Neural progenitor cell (in vitro differentiated cells): ENCODE data around the gene RAB42. TPM values are rescaled to one million over a fixed set of nuclear protein-coding genes. Genes with fewer than 3 reads are reported as not detected.

ENCODE experiments used
- DNase-seq: peaks from one replicate; pipeline ENCODE4 v3.0.0-alpha.2; 2016; ENCODE audit warnings: low spot score
- H2AFZ ChIP-seq: fragments of 200-600 bp; sonication (generic); replicated peaks from 2 replicates; pipeline ENCODE4 v1.6.1; 2016; ENCODE audit warnings: antibody characterized with exemption
- H3F3A ChIP-seq: fragments of 200-600 bp; sonication (generic); 2 replicates; pipeline ENCODE4 v1.6.1; 2016; ENCODE audit warnings: antibody characterized with exemption, low read depth
- H3K27ac ChIP-seq: fragments of 200-600 bp; sonication (generic); 2 replicates; pipeline ENCODE4 v1.5.1; 2016; ENCODE audit warnings: mild to moderate bottlenecking
- H3K27me3 ChIP-seq: fragments of 200-600 bp; sonication (generic); 2 replicates; pipeline ENCODE4 v1.6.1; 2016; ENCODE audit warnings: mild to moderate bottlenecking, moderate library complexity
- H3K36me3 ChIP-seq: fragments of 200-600 bp; sonication (generic); 2 replicates; pipeline ENCODE4 v1.5.1; 2016
- H3K4me1 ChIP-seq: fragments of 200-600 bp; sonication (generic); 2 replicates; pipeline ENCODE4 v1.6.1; 2016; ENCODE audit warnings: mixed run types
- H3K4me2 ChIP-seq: fragments of 200-600 bp; sonication (generic); 2 replicates; pipeline ENCODE4 v1.6.1; 2016
- H3K4me3 ChIP-seq: fragments of 200-600 bp; sonication (generic); 2 replicates; pipeline ENCODE4 v1.5.1; 2016
- H3K79me2 ChIP-seq: fragments of 200-600 bp; sonication (generic); 2 replicates; pipeline ENCODE4 v1.6.1; 2016; ENCODE audit warnings: low read depth
- H3K9ac ChIP-seq: fragments of 200-600 bp; sonication (generic); 2 replicates; pipeline ENCODE4 v1.6.1; 2016
- H3K9me3 ChIP-seq: fragments of 200-600 bp; sonication (generic); 2 replicates; pipeline ENCODE4 v1.5.1; 2016; ENCODE audit warnings: low read depth
- H4K20me1 ChIP-seq: fragments of 200-600 bp; sonication (generic); 2 replicates; pipeline ENCODE4 v1.6.1; 2016; ENCODE audit warnings: low read depth
- H3K27ac Mint-ChIP-seq: 3 replicates; pipeline ENCODE4 v1.8.0; 2021; ENCODE audit warnings: mixed read lengths
- H3K27me3 Mint-ChIP-seq: 2 replicates; pipeline ENCODE4 v1.8.0; 2022; ENCODE audit warnings: low read depth, mild to moderate bottlenecking, inconsistent platforms, moderate library complexity, mixed read lengths; ENCODE audit not compliant: insufficient read depth
- H3K36me3 Mint-ChIP-seq: 3 replicates; pipeline ENCODE4 v1.8.0; 2021; ENCODE audit warnings: mixed read lengths
- H3K4me1 Mint-ChIP-seq: 3 replicates; pipeline ENCODE4 v1.8.0; 2021; ENCODE audit warnings: mixed read lengths
- H3K4me3 Mint-ChIP-seq: 3 replicates; pipeline ENCODE4 v1.8.0; 2021; ENCODE audit warnings: mild to moderate bottlenecking, moderate library complexity, mixed read lengths
- H3K9me3 Mint-ChIP-seq: 3 replicates; pipeline ENCODE4 v1.8.0; 2020; ENCODE audit warnings: mixed read lengths
- EZH2 ChIP-seq: fragments of 200-600 bp; sonication (generic); IDR thresholded peaks from 2 replicates; pipeline ENCODE4 v1.6.1; 2017; ENCODE audit warnings: antibody characterized with exemption, mild to moderate bottlenecking, moderate library complexity
- EZH2phosphoT487 ChIP-seq: fragments of 200-600 bp; sonication (generic); IDR thresholded peaks from 2 replicates; pipeline ENCODE4 v1.6.1; 2017; ENCODE audit warnings: antibody characterized with exemption
- small RNA-seq: library from RNA; depleted of rRNA; stranded (forward); fragments of <200 nt; gene quantifications from one replicate; pipeline ENCODE3, GENCODE V24; 2015
- total RNA-seq: library from RNA; depleted of rRNA; stranded (reverse); fragments of >200 nt; gene quantifications from 2 replicates; pipeline ENCODE4 v1.2.3, GENCODE V29; 2015; ENCODE audit warnings: low replicate concordance
- TF ChIP-seq, protein P1 (sequence below): fragments of 200-600 bp; sonication (generic); IDR thresholded peaks from 2 replicates; pipeline ENCODE4 v1.5.1; 2017; ENCODE audit warnings: antibody characterized with exemption, mild to moderate bottlenecking

Gene RAB42
- total RNA-seq, 1 donor from 2014 or later, result 2.2 TPM

DNA sequence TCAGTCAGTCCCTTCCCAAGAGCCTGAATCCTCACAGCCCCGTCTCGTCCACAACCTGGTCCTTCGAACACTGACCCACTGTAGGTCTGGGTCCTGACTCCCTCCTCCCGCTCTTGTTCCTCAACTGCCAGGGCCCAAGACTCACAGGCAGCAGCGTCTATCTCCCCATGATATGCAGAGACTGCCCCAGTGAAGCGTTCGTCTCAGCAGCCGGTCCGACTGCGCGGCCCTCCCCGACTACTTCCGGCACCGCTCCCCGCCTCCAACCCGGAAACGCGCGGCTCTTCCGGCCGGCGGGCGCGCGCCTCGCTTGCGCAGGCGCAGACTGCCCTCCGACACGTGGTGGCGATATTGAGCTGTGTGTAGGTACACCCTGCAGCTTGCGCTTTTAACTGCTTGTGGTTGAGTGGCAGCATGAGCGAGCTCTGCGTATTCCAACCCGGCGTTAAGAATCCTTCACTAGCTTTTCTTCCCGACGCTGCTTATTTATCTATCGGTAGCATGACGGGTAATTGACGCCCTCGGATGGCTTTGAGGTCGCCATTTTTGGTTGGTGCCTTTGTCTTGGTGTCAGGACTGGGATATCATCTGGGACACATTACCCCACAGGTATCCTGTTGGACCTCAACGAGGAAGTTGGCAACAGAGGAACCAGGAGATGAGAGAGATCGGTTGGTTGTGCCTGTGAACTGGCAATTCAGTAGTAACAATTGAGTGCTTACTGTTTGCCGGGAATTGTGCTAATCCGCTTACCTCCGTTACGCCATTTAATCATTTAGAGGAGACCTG is 51.0 kb downstream of the RAB42 start, which contains the start of gene TAF12:
TSS of gene TAF12 (minus strand) at position 221 of the 789 bp plus-strand sequence. CDS start 20,986 bp downstream, outside the sequence.
- Mint-ChIP-seq H3K9me3 (no peaks in the 10 kb centered on the region), H3K4me1 (peaks cover 30% of the 10 kb centered on the region), H3K4me3 (peak within 1 kb of the TSS; percentile 99), H3K36me3 (no peaks in the 10 kb centered on the region), H3K27ac (peak within 1 kb of the TSS; percentile 95), H3K27me3 (no peaks in the 10 kb centered on the region)
- peak; percentile 98 for DNase-seq
- H3F3A ChIP-seq, result peaks cover 38% of the 10 kb centered on the region
- peak within 1 kb of the TSS; percentile 77 for H3K4me3 ChIP-seq
- peaks cover 21% of the 10 kb centered on the region for H3K4me1 ChIP-seq
- H3K9ac ChIP-seq, result peak within 1 kb of the TSS; percentile 83
- H3K9me3 ChIP-seq, result no peaks in the 10 kb centered on the region
- no peak for TF ChIP-seq EZH2phosphoT487
- TF ChIP-seq, protein P1, sequence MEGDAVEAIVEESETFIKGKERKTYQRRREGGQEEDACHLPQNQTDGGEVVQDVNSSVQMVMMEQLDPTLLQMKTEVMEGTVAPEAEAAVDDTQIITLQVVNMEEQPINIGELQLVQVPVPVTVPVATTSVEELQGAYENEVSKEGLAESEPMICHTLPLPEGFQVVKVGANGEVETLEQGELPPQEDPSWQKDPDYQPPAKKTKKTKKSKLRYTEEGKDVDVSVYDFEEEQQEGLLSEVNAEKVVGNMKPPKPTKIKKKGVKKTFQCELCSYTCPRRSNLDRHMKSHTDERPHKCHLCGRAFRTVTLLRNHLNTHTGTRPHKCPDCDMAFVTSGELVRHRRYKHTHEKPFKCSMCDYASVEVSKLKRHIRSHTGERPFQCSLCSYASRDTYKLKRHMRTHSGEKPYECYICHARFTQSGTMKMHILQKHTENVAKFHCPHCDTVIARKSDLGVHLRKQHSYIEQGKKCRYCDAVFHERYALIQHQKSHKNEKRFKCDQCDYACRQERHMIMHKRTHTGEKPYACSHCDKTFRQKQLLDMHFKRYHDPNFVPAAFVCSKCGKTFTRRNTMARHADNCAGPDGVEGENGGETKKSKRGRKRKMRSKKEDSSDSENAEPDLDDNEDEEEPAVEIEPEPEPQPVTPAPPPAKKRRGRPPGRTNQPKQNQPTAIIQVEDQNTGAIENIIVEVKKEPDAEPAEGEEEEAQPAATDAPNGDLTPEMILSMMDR, result peak; percentile 47
- peak; percentile 17 for TF ChIP-seq EZH2
- H3K4me2 ChIP-seq, result peak within 1 kb of the TSS; percentile 86
- peaks cover 30% of the 10 kb centered on the region for H3K79me2 ChIP-seq
- H2AFZ ChIP-seq, result peak within 1 kb of the TSS; percentile 78
- H3K27ac ChIP-seq, result peak within 1 kb of the TSS; percentile 76
- H4K20me1 ChIP-seq, result no peaks in the 10 kb centered on the region
- H3K27me3 ChIP-seq, result no peaks in the 10 kb centered on the region
- no peaks in the 10 kb centered on the region for H3K36me3 ChIP-seq

DNA sequence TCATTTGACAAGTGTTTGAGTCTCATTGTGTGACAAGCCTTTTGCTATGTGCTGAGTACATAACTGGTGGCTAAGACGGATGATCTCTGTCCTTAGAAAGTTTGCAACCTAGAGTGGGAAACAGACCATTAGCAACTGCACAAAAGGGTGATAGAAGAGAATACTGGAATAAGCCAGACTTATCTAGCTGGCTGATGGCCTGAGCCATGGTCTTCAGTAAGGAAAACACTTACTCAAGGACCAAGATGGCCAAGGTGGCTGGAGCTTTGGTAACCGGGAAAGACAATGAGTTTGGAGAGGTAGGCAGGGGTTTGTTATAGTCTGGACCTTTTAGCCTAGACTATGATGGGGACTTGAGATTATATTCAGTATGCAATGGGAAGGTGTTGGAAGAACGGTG is 52.4 kb downstream of the RAB42 start:
- Histone ChIP-seq H3K9ac (no peak overlapping the region), H4K20me1 (no peaks in the 10 kb centered on the region), H3K27ac (no peak overlapping the region), H3K36me3 (no peaks in the 10 kb centered on the region), H3K4me3 (no peak overlapping the region), H2AFZ (no peak overlapping the region), H3K27me3 (no peaks in the 10 kb centered on the region), H3K79me2 (peaks cover 27% of the 10 kb centered on the region), H3K4me1 (peaks cover 21% of the 10 kb centered on the region), H3F3A (peaks cover 53% of the 10 kb centered on the region), H3K4me2 (no peak overlapping the region), H3K9me3 (no peaks in the 10 kb centered on the region)
- Mint-ChIP-seq H3K4me3 (peak overlapping the region; percentile 99), H3K36me3 (no peaks in the 10 kb centered on the region), H3K27ac (no peak overlapping the region), H3K9me3 (no peaks in the 10 kb centered on the region), H3K27me3 (peaks cover 5% of the 10 kb centered on the region), H3K4me1 (peaks cover 36% of the 10 kb centered on the region)
- TF ChIP-seq EZH2 (no peak), EZH2phosphoT487 (no peak)
- TF ChIP-seq, protein P1, result no peak
- DNase-seq, result no peak

Small RNA genes lying within 50 kb of the gene (small RNA-seq; reads per million reads assigned to genes)
- gene SNORA16A, result not detected
- gene SNORA44, result not detected
- not detected for gene SNORA61
- gene SNORD99, result 34,967 reads per million, percentile 100 among the genes with 10 or more reads in this experiment

Other genes with a start within 250 kb of the RAB42 start
- gene PHACTR4, start 222.5 kb upstream of the RAB42 start, total RNA-seq, result 22.3 and 34.0 TPM in 2 replicates
- gene RCC1, start 86.2 kb upstream of the RAB42 start, total RNA-seq, result 34.8 and 62.3 TPM in 2 replicates
- gene TRNAU1AP, start 39.2 kb upstream of the RAB42 start, total RNA-seq, result 43.9 and 50.0 TPM in 2 replicates
- gene TAF12, start 50.8 kb downstream of the RAB42 start, total RNA-seq, result 26.3 and 45.2 TPM in 2 replicates
- not detected in 2 replicates for gene RNU11, start 56.3 kb downstream of the RAB42 start, total RNA-seq
- 12.1 and 16.1 TPM in 2 replicates for gene GMEB1, start 76.5 kb downstream of the RAB42 start, total RNA-seq
- gene YTHDF2, start 144.7 kb downstream of the RAB42 start, total RNA-seq, result 107 and 120 TPM in 2 replicates
- gene OPRD1, start 219.9 kb downstream of the RAB42 start, total RNA-seq, result 0.37 and 0.77 TPM in 2 replicates